H1 (cell line): ENCODE data around the gene SLC28A1. TPM values are rescaled to one million over a fixed set of nuclear protein-coding genes. Genes with fewer than 3 reads are reported as not detected.

Experiments
- CTCF ChIA-PET: fragments of 300-600 bp; sonication (Branson Sonifier 250); formaldehyde crosslinking; loops from one replicate; lab custom pipeline; 2021; ENCODE audit not compliant: partially characterized antibody; lab: Charles Lee
- POLR2A ChIA-PET: fragments of 300-600 bp; sonication (Branson Sonifier 250); formaldehyde crosslinking; loops from one replicate; lab custom pipeline; 2021; ENCODE audit warnings: inconsistent platforms; ENCODE audit not compliant: partially characterized antibody; lab: Charles Lee
- DNase-seq, 2 experiments: peaks; one replicate each; pipeline versions ENCODE4 v3.0.0 to v3.0.0-alpha.2; 2010 to 2022; ENCODE audit warnings: low spot score in 2 of 2, low read depth in 1 of 2, mixed read lengths in 1 of 2
- FAIRE-seq: peaks from 2 replicates; lab custom pipeline; 2011; peaks lifted over from hg19 to GRCh38; lab: Jason Lieb, UNC
- H2AFZ ChIP-seq: 2 replicates; pipeline ENCODE4 v1.8.1; 2012; ENCODE audit warnings: low read length, inconsistent platforms
- H2AK5ac ChIP-seq: 2 replicates; pipeline ENCODE4 v1.6.1; 2013; ENCODE audit warnings: low read depth, low read length
- H2BK120ac ChIP-seq: replicated peaks from 2 replicates; pipeline ENCODE3; 2013; ENCODE audit warnings: low read depth, low read length, inconsistent platforms
- H2BK12ac ChIP-seq: 2 replicates; pipeline ENCODE4 v1.6.1; 2013; ENCODE audit warnings: low read depth, low read length
- H2BK15ac ChIP-seq: 2 replicates; pipeline ENCODE4 v1.6.1; 2013; ENCODE audit warnings: low read length
- H2BK20ac ChIP-seq: 2 replicates; pipeline ENCODE4 v1.6.1; 2013; ENCODE audit warnings: low read length
- H2BK5ac ChIP-seq: 2 replicates; pipeline ENCODE4 v1.6.1; 2013; ENCODE audit warnings: low read depth, low read length
- H3K14ac ChIP-seq: 2 replicates; pipeline ENCODE4 v1.6.1; 2013; ENCODE audit warnings: inconsistent platforms; ENCODE audit not compliant: insufficient read length
- H3K18ac ChIP-seq: 2 replicates; pipeline ENCODE4 v1.6.1; 2013; ENCODE audit warnings: low read length; ENCODE audit errors: extremely low read depth
- H3K23ac ChIP-seq: 2 replicates; pipeline ENCODE4 v1.6.1; 2013; ENCODE audit warnings: inconsistent platforms; ENCODE audit not compliant: insufficient read length
- H3K23me2 ChIP-seq: 2 replicates; pipeline ENCODE4 v1.6.1; 2013; ENCODE audit warnings: low read depth, low read length
- H3K27ac ChIP-seq: 2 replicates; pipeline ENCODE4 v1.6.1; 2011; ENCODE audit warnings: low read depth, low read length, inconsistent platforms
- H3K27me3 ChIP-seq, 4 experiments: replicated peaks in 1 of 4; 1 replicate in 1 of 4; 2 replicates in 3 of 4; pipeline versions ENCODE4 v1.6.1 to v1.8.1; 2011 to 2013; ENCODE audit warnings: low read length in 3 of 4, mild to moderate bottlenecking in 3 of 4, inconsistent platforms in 2 of 4, mixed read lengths in 2 of 4, moderate library complexity in 1 of 4; ENCODE audit not compliant: control insufficient read depth in 3 of 4, insufficient read depth in 3 of 4; ENCODE audit errors: extremely low read depth in 1 of 4
- H3K36me3 ChIP-seq, 4 experiments: 2 replicates each; pipeline versions ENCODE4 v1.6.1 to v1.8.1; 2011 to 2013; ENCODE audit warnings: mild to moderate bottlenecking in 4 of 4, low read length in 3 of 4, moderate library complexity in 2 of 4, control low read depth in 1 of 4, inconsistent platforms in 1 of 4; ENCODE audit not compliant: insufficient read depth in 4 of 4, control insufficient read depth in 2 of 4
- H3K4ac ChIP-seq: replicated peaks from 2 replicates; pipeline ENCODE3; 2013; ENCODE audit warnings: low read length, low read depth, mixed read lengths, inconsistent platforms; ENCODE audit not compliant: insufficient read length
- H3K4me1 ChIP-seq, 4 experiments: replicated peaks in 1 of 4; 1 replicate in 1 of 4; 2 replicates in 3 of 4; pipeline versions ENCODE4 v1.6.1 to v1.8.1; 2011 to 2013; ENCODE audit warnings: low read length in 3 of 4, inconsistent platforms in 2 of 4, mixed read lengths in 1 of 4; ENCODE audit not compliant: insufficient read depth in 4 of 4, control insufficient read depth in 3 of 4
- H3K4me2 ChIP-seq, 2 experiments: 2 replicates each; pipeline versions ENCODE4 v1.6.1 to v1.8.1; 2011 to 2013; ENCODE audit warnings: low read depth in 2 of 2, low read length in 2 of 2, control low read depth in 1 of 2, inconsistent platforms in 1 of 2, mild to moderate bottlenecking in 1 of 2; ENCODE audit not compliant: insufficient read depth in 1 of 2
- H3K4me3 ChIP-seq, 4 experiments: fragments of 200-600, 300-600 bp in 1 of 4; sonication (generic), shearing (Covaris generic), sonication (Bioruptor Twin) in 1 of 4; 2 replicates each; pipeline versions ENCODE4 v1.5.1 to v1.8.1; 2011 to 2016; ENCODE audit warnings: low read length in 4 of 4, low read depth in 3 of 4, control low read depth in 2 of 4, inconsistent platforms in 2 of 4, mild to moderate bottlenecking in 2 of 4, mixed read lengths in 1 of 4, moderate library complexity in 1 of 4; ENCODE audit not compliant: insufficient read depth in 2 of 4; ENCODE audit errors: extremely low read depth in 1 of 4
- H3K56ac ChIP-seq: replicated peaks from 2 replicates; pipeline ENCODE3; 2013; ENCODE audit warnings: low read depth, mild to moderate bottlenecking, mixed read lengths, low read length, inconsistent platforms; ENCODE audit not compliant: insufficient read length
- H3K79me1 ChIP-seq: 2 replicates; pipeline ENCODE4 v1.6.1; 2013; ENCODE audit warnings: low read depth, low read length, control low read depth
- H3K79me2 ChIP-seq, 2 experiments: 2 replicates each; pipeline versions ENCODE4 v1.6.1 to v1.8.1; 2012 to 2013; ENCODE audit warnings: low read length in 2 of 2, mild to moderate bottlenecking in 2 of 2, inconsistent platforms in 1 of 2; ENCODE audit not compliant: insufficient read depth in 2 of 2, control insufficient read depth in 1 of 2
- H3K9ac ChIP-seq, 4 experiments: replicated peaks in 1 of 4; 1 replicate in 1 of 4; 2 replicates in 3 of 4; pipeline versions ENCODE4 v1.6.1 to v1.8.1; 2011 to 2013; ENCODE audit warnings: low read depth in 3 of 4, low read length in 3 of 4, control low read depth in 2 of 4, mild to moderate bottlenecking in 2 of 4, moderate library complexity in 2 of 4, inconsistent platforms in 1 of 4; ENCODE audit errors: extremely low read depth in 1 of 4
- H3K9me3 ChIP-seq, 2 experiments: 2 replicates each; pipeline versions ENCODE4 v1.6.1 to v1.8.1; 2012 to 2013; ENCODE audit warnings: mild to moderate bottlenecking in 2 of 2, moderate library complexity in 2 of 2, control low read depth in 1 of 2, inconsistent platforms in 1 of 2, low read depth in 1 of 2, low read length in 1 of 2, mixed read lengths in 1 of 2; ENCODE audit not compliant: insufficient read depth in 2 of 2
- H4K20me1 ChIP-seq, 2 experiments: replicated peaks in 1 of 2; 2 replicates each; pipeline versions ENCODE3 to v1.8.1; 2011 to 2013; ENCODE audit warnings: inconsistent platforms in 2 of 2, low read length in 2 of 2, mild to moderate bottlenecking in 1 of 2; ENCODE audit not compliant: insufficient read depth in 2 of 2, control insufficient read depth in 1 of 2
- H4K5ac ChIP-seq: 2 replicates; pipeline ENCODE4 v1.6.1; 2013; ENCODE audit warnings: low read length, low read depth, mixed read lengths, inconsistent platforms; ENCODE audit not compliant: insufficient read length
- H4K8ac ChIP-seq: 2 replicates; pipeline ENCODE4 v1.8.0; 2013; ENCODE audit warnings: mild to moderate bottlenecking, moderate library complexity, low read length, inconsistent platforms; ENCODE audit not compliant: insufficient read depth; ENCODE audit errors: extremely low read depth
- H4K91ac ChIP-seq: replicated peaks from 2 replicates; pipeline ENCODE3; 2013; ENCODE audit warnings: low read length, mixed read lengths, inconsistent platforms; ENCODE audit not compliant: insufficient read length
- ATF2 ChIP-seq: IDR thresholded peaks from 2 replicates; pipeline ENCODE4 v1.6.1; 2012; ENCODE audit warnings: low read length, inconsistent platforms
- CTCF ChIP-seq, 3 experiments: IDR thresholded peaks; 1 replicate in 2 of 3; 2 replicates in 1 of 3; pipeline versions ENCODE4 v1.5.1 to v1.6.1; 2011; ENCODE audit warnings: low read length in 3 of 3, mild to moderate bottlenecking in 3 of 3, inconsistent platforms in 2 of 3, low read depth in 1 of 3, moderate library complexity in 1 of 3; ENCODE audit not compliant: insufficient read depth in 1 of 3; ENCODE audit errors: control extremely low read depth in 1 of 3
- EZH2 ChIP-seq: fragments of 200-600 bp; sonication (generic); IDR thresholded peaks from 2 replicates; pipeline ENCODE4 v1.7.1; 2012; ENCODE audit warnings: low read depth, mild to moderate bottlenecking, moderate library complexity, low read length, inconsistent platforms; ENCODE audit not compliant: severe bottlenecking
- NRF1 ChIP-seq: IDR thresholded peaks from 2 replicates; pipeline ENCODE4 v1.6.1; 2011; ENCODE audit warnings: mild to moderate bottlenecking, low read depth, low read length, improper control_type of control experiment
- RAD21 ChIP-seq, 2 experiments: IDR thresholded peaks in 1 of 2; conservative IDR thresholded peaks in 1 of 2; 2 replicates each; pipeline ENCODE4 v1.6.1; 2011; ENCODE audit warnings: low read depth in 2 of 2, low read length in 2 of 2, improper control_type of control experiment in 1 of 2, inconsistent platforms in 1 of 2, mild to moderate bottlenecking in 1 of 2, moderate library complexity in 1 of 2
- WGBS, 2 experiments: shearing (Covaris generic) in 1 of 2; methylation state at CpG; one replicate each; pipeline versions ENCODE4 v1.1.6 to v1.1.7; 2013 to 2015; ENCODE audit warnings: low lambda C conversion rate in 2 of 2, mixed read lengths in 2 of 2, inconsistent platforms in 1 of 2, low coverage in 1 of 2, missing lambda C conversion rate in 1 of 2; ENCODE audit not compliant: insufficient replicate concordance in 2 of 2, insufficient coverage in 1 of 2, insufficient read length in 1 of 2; ENCODE audit errors: extremely low coverage in 1 of 2, missing lambda C conversion rate in 1 of 2; 5-methylcytosine and 5-hydroxymethylcytosine counted together
- polyA plus RNA-seq, 7 experiments: library from polyadenylated mRNA; depleted of rRNA in 3 of 7; stranded (reverse) in 5 of 7; unstranded in 2 of 7; fragments of >200 nt in 5 of 7; fragments of 200-250 nt in 2 of 7; gene quantifications; 1 replicate in 5 of 7; 2 replicates in 1 of 7; 4 replicates in 1 of 7; pipeline versions ENCODE4 v1.2.1 to v1.2.3, GENCODE V29; 2011 to 2013; ENCODE audit warnings: missing spikeins in 2 of 7, mixed read lengths in 2 of 7
- total RNA-seq: library from RNA; stranded (reverse); fragmentation: NEBNext Ultra II Directional; extraction: Animal tissue kit (Norgen Biotek cat#: 25700); gene quantifications from 2 replicates; pipeline ENCODE4 v1.2.1, GENCODE V29; 2021

The SLC28A1 gene
- total and polyA plus RNA-seq, 2 of the 8 experiments (the other 6 are each of a cell fraction or from before 2014, with no cell fraction given) = 0.09 TPM; not detected in 1

DNA sequence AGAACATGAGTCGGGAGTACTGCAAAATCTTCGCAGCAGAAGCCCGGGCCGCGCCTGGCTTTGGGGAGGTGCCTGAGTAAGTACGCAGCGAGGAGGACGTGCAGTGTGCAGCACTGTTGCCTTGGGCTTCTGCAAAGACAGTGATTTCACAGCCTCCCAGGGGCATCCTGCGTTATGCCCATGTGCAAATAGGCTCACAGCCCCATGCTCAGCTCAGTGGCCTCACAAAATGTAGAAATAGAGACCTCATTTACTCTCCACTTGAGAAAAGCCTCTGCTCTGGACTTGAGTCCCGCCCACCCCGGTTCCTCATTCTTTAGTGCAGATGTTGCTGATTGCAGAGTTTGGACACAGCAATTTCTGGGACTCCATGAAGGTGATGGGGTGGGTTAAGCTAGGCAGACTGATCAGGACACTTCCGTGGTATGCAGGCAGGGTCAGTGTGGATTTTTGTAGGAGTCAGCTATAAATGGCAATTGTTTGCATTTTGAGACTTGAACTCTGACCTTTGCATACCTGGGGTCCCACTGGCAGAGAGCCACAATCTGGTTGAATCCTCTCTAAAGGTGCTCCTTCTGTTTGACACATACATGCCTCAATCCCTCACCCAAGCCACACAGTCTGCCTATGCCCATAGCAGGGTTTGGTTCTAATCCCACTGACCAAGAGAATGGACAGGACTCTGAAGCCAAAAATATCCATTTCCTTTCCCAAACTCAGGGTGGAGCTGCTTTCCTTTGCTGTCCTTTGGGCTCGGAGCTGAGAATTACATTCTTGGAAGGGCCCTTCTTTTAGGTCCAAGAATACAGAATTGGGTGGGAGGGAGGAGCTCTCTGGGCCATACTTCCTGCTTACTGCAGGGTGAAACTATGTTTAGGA lies 20.7 kb upstream of the SLC28A1 start:
- Histone ChIP-seq H2BK12ac (no peak overlapping the region), H3K9ac (no peak overlapping the region), H2BK5ac (no peak overlapping the region), H3K9me3 (no peaks in the 10 kb centered on the region), H4K5ac (no peak overlapping the region), H2BK20ac (no peak overlapping the region), H3K4me3 (no peak overlapping the region), H3K4me1 (no peaks in the 10 kb centered on the region), H4K20me1 (peaks cover 0 to 2% of the 10 kb centered on the region in 2 experiments), H3K27ac (no peak overlapping the region), H3K4ac (no peak overlapping the region), H2BK15ac (no peak overlapping the region), H3K18ac (no peak overlapping the region), H2BK120ac (no peak overlapping the region), H3K23me2 (no peaks in the 10 kb centered on the region), H3K79me1 (no peaks in the 10 kb centered on the region), H3K23ac (no peak overlapping the region), H3K14ac (no peak overlapping the region), H3K36me3 (no peaks in the 10 kb centered on the region; a peak in 2 of 8 replicates), H3K27me3 (no peaks in the 10 kb centered on the region), H3K4me2 (no peak overlapping the region), H3K79me2 (no peaks in the 10 kb centered on the region), H2AFZ (no peak overlapping the region), H2AK5ac (no peak overlapping the region), H4K91ac (no peak overlapping the region), H3K56ac (no peak overlapping the region), H4K8ac (no peak overlapping the region)
- ChIA-PET POLR2A (interaction anchor here (1.6 kb wide), 1 partner anchor 9 kb away, joined by 7 read pairs; no protein-coding TSS in a partner anchor), CTCF (interaction anchor here (0.8 to 7.8 kb wide), 19 partner anchors 9 to 275 kb away, joined by 3 to 74 read pairs (median 5); no protein-coding TSS in a partner anchor)
- FAIRE-seq = no peak
- TF ChIP-seq CTCF (IDR thresholded peaks at IDR 0.05; ENCODE audit: control extremely low read depth in 1 of 3, insufficient read depth in 1 of 3, low read depth in 1 of 3, low read length in 3 of 3) (peak in 2 of 3 experiments; percentile 21 to 25; a peak in 3 of 4 replicates), EZH2 (no peak), RAD21 (IDR thresholded peaks at IDR 0.05 in 1 of 2, conservative IDR thresholded peaks at IDR 0.05 in 1 of 2; ENCODE audit: low read depth in 2 of 2, low read length in 2 of 2) (peak; percentile 34 to 47; a peak in 3 of 4 replicates), ATF2 (no peak), NRF1 (no peak)
- 85% methylated on average over 13 of the region's 13 CpGs; no CpG with 5 or more reads in 1 of the 2 experiments for WGBS, 2 experiments
- no peak for DNase-seq
